ENCODE data around the gene UBR3. TPM values are rescaled to one million over a fixed set of nuclear protein-coding genes. Genes with fewer than 3 reads are reported as not detected.
"Not testable (repeated sequence)": the region's sequence is repeated elsewhere in the genome, so short reads cannot be mapped to it uniquely, and the experiment has no call there.

Gene UBR3
- total RNA-seq, 4 donors from 2014 or later, result 40.0 to 147 (median 87.7) TPM

DNA sequence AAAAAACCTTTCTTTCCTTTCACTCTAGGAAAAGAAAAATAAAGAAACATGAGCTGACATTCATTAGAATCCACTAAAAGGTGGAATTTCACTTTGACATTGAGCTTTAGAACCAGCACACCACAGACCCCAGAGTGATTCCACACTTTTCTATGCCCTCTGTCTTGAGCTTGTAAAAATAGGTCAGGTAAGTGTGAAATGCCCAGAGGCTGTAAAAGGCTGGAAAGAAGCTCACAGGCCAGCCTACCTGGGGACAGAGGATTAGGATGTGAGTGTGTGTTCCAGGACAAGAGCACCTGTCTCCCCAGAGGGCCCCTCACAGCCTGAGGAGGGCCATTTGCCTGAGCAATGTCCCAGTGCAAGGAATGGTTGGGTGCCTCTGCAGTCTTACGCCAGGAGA is 294.4 kb downstream of the UBR3 start:
- no peak for DNase-seq
- intact Hi-C loops (cut with DNase I; ENCODE audit: low total_unique reads), result no loop called here

DNA sequence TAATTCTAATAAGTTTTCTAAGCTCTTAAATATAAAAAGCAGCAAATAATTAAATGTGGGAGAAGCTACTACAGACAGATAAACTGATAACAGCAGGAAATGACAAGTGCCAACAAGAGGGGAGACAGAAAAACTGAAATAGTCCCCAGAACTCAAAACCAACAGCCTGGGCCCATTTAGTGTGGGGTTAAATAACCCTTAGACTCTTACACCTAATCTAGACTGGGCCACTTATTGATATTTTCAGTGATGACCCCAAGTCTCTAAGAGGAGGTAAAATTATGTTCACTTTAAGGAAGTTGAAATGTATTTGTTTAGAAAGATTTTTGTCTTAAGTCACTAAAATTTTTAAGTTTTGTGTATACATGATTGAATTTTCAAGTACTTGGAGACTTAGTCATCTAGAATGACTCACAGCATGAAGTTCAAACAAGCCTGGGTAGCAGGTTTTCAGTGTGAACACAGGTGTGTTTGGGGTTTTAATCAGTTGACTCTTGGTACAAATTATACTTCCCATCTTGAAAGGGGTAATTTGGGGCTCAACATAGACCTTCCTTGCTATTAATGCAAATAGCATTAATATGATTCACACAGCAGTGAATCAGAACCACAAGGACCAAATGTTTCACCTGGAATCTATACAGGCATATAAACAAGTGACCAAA is 295.8 kb downstream of the UBR3 start:
- Histone ChIP-seq H3K27ac (no peak overlapping the region), H3K27me3 (no peaks in the 10 kb centered on the region), H3K36me3 (no peaks in the 10 kb centered on the region), H3K4me3 (no peak overlapping the region), H3K4me1 (no peaks in the 10 kb centered on the region), H3K9me3 (no peaks in the 10 kb centered on the region)
- DNase-seq, result no peak
- TF ChIP-seq, protein P1, sequence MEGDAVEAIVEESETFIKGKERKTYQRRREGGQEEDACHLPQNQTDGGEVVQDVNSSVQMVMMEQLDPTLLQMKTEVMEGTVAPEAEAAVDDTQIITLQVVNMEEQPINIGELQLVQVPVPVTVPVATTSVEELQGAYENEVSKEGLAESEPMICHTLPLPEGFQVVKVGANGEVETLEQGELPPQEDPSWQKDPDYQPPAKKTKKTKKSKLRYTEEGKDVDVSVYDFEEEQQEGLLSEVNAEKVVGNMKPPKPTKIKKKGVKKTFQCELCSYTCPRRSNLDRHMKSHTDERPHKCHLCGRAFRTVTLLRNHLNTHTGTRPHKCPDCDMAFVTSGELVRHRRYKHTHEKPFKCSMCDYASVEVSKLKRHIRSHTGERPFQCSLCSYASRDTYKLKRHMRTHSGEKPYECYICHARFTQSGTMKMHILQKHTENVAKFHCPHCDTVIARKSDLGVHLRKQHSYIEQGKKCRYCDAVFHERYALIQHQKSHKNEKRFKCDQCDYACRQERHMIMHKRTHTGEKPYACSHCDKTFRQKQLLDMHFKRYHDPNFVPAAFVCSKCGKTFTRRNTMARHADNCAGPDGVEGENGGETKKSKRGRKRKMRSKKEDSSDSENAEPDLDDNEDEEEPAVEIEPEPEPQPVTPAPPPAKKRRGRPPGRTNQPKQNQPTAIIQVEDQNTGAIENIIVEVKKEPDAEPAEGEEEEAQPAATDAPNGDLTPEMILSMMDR (IDR thresholded peaks at IDR 0.05), result no peak
- no peak for TF ChIP-seq POLR2A (IDR thresholded peaks at IDR 0.05)
- intact Hi-C loops (cut with DNase I; ENCODE audit: low total_unique reads), result no loop called here

More for the DNA sequence above, 294.4 kb downstream of the UBR3 start:
- Histone ChIP-seq H3K27me3 (no peaks in the 10 kb centered on the region), H3K9me3 (no peaks in the 10 kb centered on the region), H3K27ac (no peak overlapping the region), H3K4me3 (no peak overlapping the region), H3K4me1 (no peaks in the 10 kb centered on the region), H3K36me3 (no peaks in the 10 kb centered on the region)
- TF ChIP-seq, protein P1 (IDR thresholded peaks at IDR 0.05), result no peak
- no peak for TF ChIP-seq POLR2A (IDR thresholded peaks at IDR 0.05)

DNA sequence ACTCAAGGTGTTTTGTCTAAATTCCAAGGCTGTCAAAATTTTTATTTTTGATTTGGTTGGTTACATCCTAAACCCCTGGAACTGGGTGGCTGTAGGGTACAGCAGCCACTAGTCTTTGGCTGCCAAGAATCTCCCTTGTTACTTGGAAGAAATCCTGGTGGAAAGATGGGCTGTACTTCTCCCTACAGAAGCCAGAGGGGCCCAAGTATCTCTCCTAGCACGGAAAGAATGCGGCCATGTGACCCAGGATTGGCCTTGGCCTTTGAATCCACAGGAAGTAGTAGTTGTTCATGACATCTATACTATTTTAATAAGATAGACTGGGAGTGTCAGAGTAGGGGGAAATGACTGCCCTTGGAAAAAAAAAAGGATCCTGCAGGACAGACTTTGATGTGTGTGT is 296.3 kb downstream of the UBR3 start:
- Histone ChIP-seq H3K36me3 (no peaks in the 10 kb centered on the region), H3K27ac (no peak overlapping the region), H3K9me3 (no peaks in the 10 kb centered on the region), H3K4me1 (no peaks in the 10 kb centered on the region), H3K27me3 (no peaks in the 10 kb centered on the region), H3K4me3 (no peak overlapping the region)
- TF ChIP-seq, protein P1 (IDR thresholded peaks at IDR 0.05), result no peak
- TF ChIP-seq POLR2A (IDR thresholded peaks at IDR 0.05), result no peak
- no peak for DNase-seq
- intact Hi-C loops (cut with DNase I; ENCODE audit: low total_unique reads), result no loop called here

- H3K27me3 ChIP-seq; H3K9me3 ChIP-seq; H3K36me3 ChIP-seq; H3K27ac ChIP-seq; DNase-seq; H3K4me1 ChIP-seq; intact Hi-C loops (cut with DNase I; ENCODE audit: low total_unique reads); H3K4me3 ChIP-seq: not testable (repeated sequence)
Measured at GRCh38 chr2:170126138-170126728, 299.0 kb downstream of the UBR3 start.

Small RNAs within 50 kb of the gene (small RNA-seq; reads per million reads assigned to genes)
- not detected for gene RNU6-1006P

Other genes starting within 250 kb of the UBR3 start
- 10 to 100 TPM; 24.3 to 83.4 (median 59.0) TPM for gene PPIG, start 243.1 kb upstream of the UBR3 start, total RNA-seq
- 1 to 10 TPM in 1 of 4 donors, under 1 TPM in 1, not detected in 2; 0.64 to 3.3 TPM for gene CFAP210, start 133.0 kb upstream of the UBR3 start, total RNA-seq
- 10 to 100 TPM in 1 of 4 donors, 1 to 10 TPM in 3; 6.1 to 10.5 (median 7.5) TPM for gene PHOSPHO2, start 133.0 kb upstream of the UBR3 start, total RNA-seq
- 10 to 100 TPM; 15.3 to 55.1 (median 47.3) TPM for gene KLHL23, start 93.6 kb upstream of the UBR3 start, total RNA-seq
- gene SSB, start 28.6 kb upstream of the UBR3 start, total RNA-seq, result 10 to 100 TPM; 23.8 to 93.0 (median 51.1) TPM
- gene METTL5, start 2.5 kb upstream of the UBR3 start, total RNA-seq, result 100 to 1,000 TPM in 1 of 4 donors, 10 to 100 TPM in 3; 28.5 to 763 (median 38.4) TPM